SIG-M5 (cell line): Measurements from ENCODE around the gene CCDC8.
"Not testable (repeated sequence)": the region's sequence is repeated elsewhere in the genome, so short reads cannot be mapped to it uniquely, and the experiment has no call there.

ENCODE experiments used
- DNase-seq: peaks from one replicate; lab custom pipeline; 2025; lab: John Stamatoyannopoulos, UW

CCDC8 gene

GRCh38 chr19:46413262-46414031, at the start of gene CCDC8:
TSS of gene CCDC8 (minus strand) at chr19:46413564. CDS start at chr19:46412810, 754 bp downstream.
- no peak for DNase-seq

DNA sequence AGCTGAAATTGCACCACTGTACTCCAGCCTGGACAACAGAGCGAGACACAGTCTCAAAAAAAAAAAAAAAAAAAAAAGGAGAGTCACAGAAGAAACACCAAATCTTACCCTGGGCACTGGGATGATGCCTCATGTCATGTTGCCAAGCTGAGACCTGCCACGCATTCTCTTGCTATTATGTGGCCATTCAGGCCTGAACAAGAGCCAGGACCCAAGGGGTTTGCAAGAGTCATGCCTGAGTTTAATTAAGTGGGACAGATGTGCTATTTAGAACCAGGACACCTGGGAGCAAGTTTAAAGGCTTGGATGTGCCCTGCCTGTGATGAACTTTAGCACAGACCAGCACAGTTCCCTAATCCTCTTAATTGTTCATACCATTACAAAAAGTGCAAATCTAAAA, 48.2 kb upstream of the CCDC8 start:
- DNase-seq, result no peak

DNA sequence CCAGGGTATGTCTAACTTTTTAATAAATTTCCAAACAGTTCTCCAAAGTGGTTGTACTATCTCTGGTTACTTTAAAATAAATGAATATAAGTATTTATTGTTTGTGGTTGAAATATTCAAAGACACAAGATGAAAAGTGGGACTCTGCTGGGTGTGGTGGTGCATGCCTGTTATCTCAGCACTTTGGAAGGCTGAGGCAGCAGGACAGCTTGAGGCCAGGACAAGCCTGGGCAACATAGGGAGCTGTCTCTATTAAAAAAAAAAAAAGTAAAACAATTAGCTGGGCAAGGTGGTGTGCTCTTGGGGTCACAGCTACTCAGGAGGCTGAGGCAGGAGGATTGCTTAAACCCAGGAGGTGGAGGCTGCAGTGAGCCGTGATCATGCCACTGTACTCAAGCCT, 47.6 kb upstream of the CCDC8 start:
- DNase-seq, result no peak

DNA sequence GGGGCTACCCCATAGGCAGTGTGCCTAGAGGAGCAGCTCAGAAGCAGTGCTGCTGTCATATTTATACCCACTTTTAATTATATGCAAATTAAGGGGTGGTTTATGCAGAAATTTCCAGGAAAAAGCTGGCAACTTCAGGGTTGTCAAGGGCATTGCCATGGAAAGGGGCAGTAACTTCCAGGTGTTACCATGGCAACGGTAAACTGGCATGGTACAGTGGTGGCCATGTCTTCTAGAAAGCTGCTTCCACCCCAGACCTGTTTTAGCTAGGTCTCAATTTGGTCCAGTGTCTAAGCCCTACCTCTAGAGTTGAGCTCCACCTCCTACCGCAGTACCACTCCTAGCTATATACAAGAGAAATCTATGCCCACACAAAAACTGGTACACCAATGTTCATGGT, 46.7 kb upstream of the CCDC8 start:
- no peak for DNase-seq

- no peak for DNase-seq
Observed at GRCh38 chr19:46456930-46457329, 43.6 kb upstream of the CCDC8 start.

GRCh38 chr19:46454244-46454643, 40.9 kb upstream of the CCDC8 start:
- no peak for DNase-seq

GRCh38 chr19:46453661-46454060, 40.3 kb upstream of the CCDC8 start:
- no peak for DNase-seq

GRCh38 chr19:46452186-46452585, 38.8 kb upstream of the CCDC8 start:
- no peak for DNase-seq

GRCh38 chr19:46451352-46451751, 38.0 kb upstream of the CCDC8 start:
- no peak for DNase-seq

- no peak for DNase-seq
Observed at GRCh38 chr19:46450737-46451136, 37.4 kb upstream of the CCDC8 start.

DNA sequence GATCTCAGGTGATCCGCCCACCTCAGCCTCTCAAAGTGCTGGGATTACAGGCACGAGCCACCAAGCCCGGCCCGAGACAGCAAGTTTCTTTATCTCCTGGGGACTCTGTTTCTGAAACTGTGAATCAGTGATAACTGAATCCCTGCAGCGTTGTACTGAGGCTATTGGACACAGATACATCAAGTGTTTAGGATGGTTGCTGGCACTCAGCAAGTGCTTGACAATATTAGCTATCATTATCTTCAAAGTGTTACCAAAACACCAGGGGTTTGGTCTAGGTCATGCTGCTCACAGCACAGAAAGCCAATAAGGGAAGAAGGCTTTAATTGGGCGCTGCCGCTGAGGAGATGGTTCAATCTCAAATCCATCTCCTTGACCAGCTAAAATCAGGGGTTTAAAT, 35.9 kb upstream of the CCDC8 start:
- no peak for DNase-seq

DNA sequence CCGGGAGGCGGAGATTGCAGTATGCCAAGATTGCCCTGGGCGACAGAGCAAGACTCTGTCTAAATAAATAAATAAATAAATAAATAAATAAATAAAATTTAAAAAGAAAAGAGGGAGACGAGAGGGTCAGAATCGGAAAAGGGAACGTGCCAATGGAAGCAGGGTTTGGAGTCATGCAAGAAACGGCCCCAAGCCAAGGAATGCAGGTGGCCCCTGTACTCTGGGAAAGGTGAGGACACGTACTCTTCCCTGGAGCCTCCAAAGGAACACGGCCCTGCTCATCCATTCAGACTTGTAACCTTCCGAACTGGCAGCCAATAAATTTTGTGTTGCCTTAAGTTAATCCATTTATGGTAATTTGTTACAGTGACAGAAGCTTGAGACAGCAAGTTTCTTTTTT, 35.2 kb upstream of the CCDC8 start:
- no peak for DNase-seq

GRCh38 chr19:46447824-46448223, 34.5 kb upstream of the CCDC8 start:
- no peak for DNase-seq

DNA sequence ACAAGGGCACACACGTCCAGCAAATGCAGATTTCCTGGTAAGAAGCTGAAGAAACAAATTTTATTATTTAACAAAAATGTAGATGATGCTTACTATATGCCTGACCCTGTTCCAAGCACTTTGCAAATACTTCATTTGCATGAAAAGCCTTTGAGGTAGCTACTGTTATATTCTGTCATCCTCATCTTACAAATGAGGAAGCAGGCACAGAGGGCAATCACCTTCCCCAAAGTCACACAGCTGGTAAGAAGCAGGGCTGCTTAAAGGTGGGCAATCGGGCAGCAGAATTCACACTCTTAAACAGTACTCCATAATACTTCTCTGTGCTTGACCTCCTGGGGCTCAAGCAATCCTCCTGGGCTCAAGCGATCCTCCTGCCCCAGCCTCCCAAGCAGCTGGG, 33.6 kb upstream of the CCDC8 start:
- DNase-seq, result no peak

GRCh38 chr19:46446021-46446420, 32.7 kb upstream of the CCDC8 start:
- no peak for DNase-seq

DNA sequence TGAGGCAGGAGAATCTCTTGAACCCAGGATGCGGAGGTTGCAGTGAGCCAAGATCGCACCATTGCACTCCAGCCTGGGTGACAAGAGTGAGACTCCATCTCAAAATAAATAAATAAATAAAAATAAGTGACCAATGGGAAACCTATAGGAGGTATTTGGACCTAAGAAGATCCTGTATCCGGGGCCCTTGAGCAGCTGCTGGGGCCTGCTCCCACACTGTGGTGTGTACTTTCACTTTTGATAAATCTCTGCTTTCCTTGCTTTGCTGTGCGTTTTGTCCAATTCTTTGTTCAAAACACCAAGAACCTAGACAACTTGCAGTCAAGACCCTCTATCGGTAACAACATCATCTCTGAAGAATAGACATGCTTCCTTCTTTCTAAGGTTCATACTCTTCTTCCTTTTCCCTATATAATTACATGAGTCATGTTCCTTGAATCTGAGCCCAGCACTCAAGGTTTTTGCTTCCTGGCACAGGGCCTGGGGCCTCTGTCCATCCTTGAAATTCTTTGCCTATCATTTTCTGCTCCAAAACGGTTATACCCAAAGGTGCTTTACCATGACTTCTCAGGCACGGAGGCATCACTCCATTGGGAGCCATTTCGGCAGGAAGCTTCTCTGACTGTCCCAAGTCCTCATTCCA, 29.6 kb upstream of the CCDC8 start:
- DNase-seq, result no peak

DNA sequence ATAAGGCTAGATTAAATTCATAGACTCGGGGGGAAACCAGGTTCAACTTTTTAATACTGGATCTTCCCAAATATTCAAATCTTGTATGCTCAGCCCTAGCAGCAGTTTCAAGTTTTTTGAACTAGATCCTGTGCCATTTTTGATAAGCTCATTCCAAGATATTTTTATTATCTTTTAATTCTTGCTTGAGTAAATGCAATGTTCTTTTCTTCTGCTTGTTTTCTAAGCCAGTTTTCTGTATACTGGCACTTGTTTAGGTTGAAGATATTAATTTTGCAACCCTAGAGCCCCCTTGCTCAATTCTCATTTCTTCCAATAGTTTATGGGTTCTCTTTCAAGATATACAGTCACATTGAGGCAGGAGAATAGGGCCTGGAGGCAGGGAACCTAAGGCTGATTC, 28.5 kb upstream of the CCDC8 start:
- no peak for DNase-seq

- DNase-seq, result not testable (repeated sequence)
Observed at GRCh38 chr19:46435689-46436088, 22.3 kb upstream of the CCDC8 start.

DNA sequence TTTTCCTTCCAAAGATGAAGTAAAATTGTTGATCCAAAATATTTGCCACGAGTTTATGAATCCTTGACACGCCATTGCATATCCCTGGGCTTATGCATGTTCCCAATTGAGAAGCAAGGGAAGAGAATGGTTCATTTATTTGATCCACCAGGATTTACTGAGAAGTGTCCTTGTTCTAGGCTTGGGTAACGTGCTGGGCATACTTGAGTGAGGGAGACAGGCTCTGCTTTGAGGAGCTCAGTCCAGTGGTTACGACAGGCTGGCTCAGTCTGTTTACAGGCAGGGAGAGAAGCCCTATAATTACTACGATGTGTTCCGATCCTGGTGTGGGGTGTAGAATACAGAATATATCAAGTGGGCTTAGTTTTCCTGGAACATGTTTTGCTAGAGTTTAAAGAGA, 21.6 kb upstream of the CCDC8 start:
- no peak for DNase-seq

GRCh38 chr19:46433470-46433869, 20.1 kb upstream of the CCDC8 start:
- not testable (repeated sequence) for DNase-seq

DNA sequence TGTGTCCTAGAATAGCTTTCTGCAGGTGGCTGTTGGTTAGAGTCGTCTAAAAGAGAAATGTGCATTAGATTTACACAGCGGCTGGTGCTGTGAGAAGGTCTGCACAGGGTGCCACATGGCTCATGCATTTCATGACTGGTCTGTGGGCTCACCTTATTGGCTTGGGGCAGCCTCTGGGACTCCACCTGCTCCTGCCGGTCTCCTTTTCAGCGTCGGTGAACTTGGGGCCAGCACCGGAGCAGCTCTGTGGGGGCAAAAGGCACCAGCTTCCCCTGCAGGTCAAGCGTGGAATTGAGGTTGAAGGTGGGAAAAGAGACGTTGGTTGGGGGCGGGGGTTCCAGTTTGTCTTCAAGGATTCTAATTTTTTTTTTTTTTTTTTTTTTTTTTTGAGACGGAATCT, 18.5 kb upstream of the CCDC8 start:
- no peak for DNase-seq

GRCh38 chr19:46429999-46430398, 16.6 kb upstream of the CCDC8 start:
- DNase-seq, result no peak

GRCh38 chr19:46428239-46429135, 15.1 kb upstream of the CCDC8 start, which contains the start of gene PNMA8C:
TSS of gene PNMA8C (minus strand) at chr19:46428936. CDS start at chr19:46428359, 577 bp downstream.
- no peak for DNase-seq
